Right atrium auricular region (tissue), 2 donors: Measurements from ENCODE around the gene SFSWAP. TPM values are rescaled to one million over a fixed set of nuclear protein-coding genes. Genes with fewer than 3 reads are reported as not detected.

Source experiments
- DNase-seq: peaks from one replicate; pipeline ENCODE4 v3.0.0-alpha.2; 2019; ENCODE audit warnings: low spot score
- H3K27ac ChIP-seq, 2 donors: fragments of 200-600 bp; sonication (generic); 1 replicate in 1 of 2; 2 replicates in 1 of 2; pipeline ENCODE4 v1.5.1; 2016 to 2019
- H3K27me3 ChIP-seq, 2 donors: fragments of 200-600 bp; sonication (generic); one replicate each; pipeline versions ENCODE4 v1.5.1 to v1.6.0; 2017 to 2019
- H3K36me3 ChIP-seq: fragments of 200-600 bp; sonication (generic); one replicate; pipeline ENCODE4 v1.5.1; 2016
- H3K4me1 ChIP-seq, 2 donors: fragments of 200-600 bp; sonication (generic); one replicate each; pipeline versions ENCODE4 v1.5.1 to v1.6.0; 2017 to 2019
- H3K4me3 ChIP-seq, 2 donors: fragments of 200-600 bp; sonication (generic); 1 replicate in 1 of 2; 2 replicates in 1 of 2; pipeline ENCODE4 v1.5.1; 2017 to 2019; ENCODE audit warnings: mild to moderate bottlenecking in 1 of 2, moderate library complexity in 1 of 2
- H3K9me3 ChIP-seq, 2 donors: fragments of 200-600 bp; sonication (generic); one replicate each; pipeline ENCODE4 v1.5.1; 2019
- CTCF ChIP-seq, 2 donors: fragments of 200-600 bp; sonication (generic); IDR thresholded peaks; one replicate each; pipeline ENCODE4 v1.5.1; 2019; ENCODE audit warnings: antibody characterized with exemption in 2 of 2
- total RNA-seq, 2 donors: library from RNA; depleted of rRNA; stranded (reverse); fragments of >200 nt; gene quantifications; one replicate each; pipeline ENCODE4 v1.1.0, GENCODE V29; 2016

The SFSWAP gene
- total RNA-seq, 2 donors from 2014 or later: 11.4 to 12.3 TPM

GRCh38 chr12:131784909-131785762 lies 74.2 kb downstream of the SFSWAP start:
- Histone ChIP-seq H3K27ac (no peak overlapping the region), H3K9me3 (no peaks in the 10 kb centered on the region), H3K4me3 (no peak overlapping the region), H3K27me3 (no peaks in the 10 kb centered on the region), H3K4me1 (no peaks in the 10 kb centered on the region), H3K36me3 (peaks cover 67% of the 10 kb centered on the region)
- no peak for TF ChIP-seq CTCF (IDR thresholded peaks at IDR 0.05)
- DNase-seq: no peak

- no peak for TF ChIP-seq CTCF (IDR thresholded peaks at IDR 0.05)
- no peak for DNase-seq
- Histone ChIP-seq H3K4me3 (no peak overlapping the region), H3K4me1 (no peaks in the 10 kb centered on the region), H3K27ac (no peak overlapping the region), H3K27me3 (no peaks in the 10 kb centered on the region), H3K36me3 (peaks cover 67% of the 10 kb centered on the region), H3K9me3 (no peaks in the 10 kb centered on the region)
Observed at GRCh38 chr12:131785763-131786330, 75.0 kb downstream of the SFSWAP start.

- no peak for DNase-seq
- no peaks in the 10 kb centered on the region for H3K9me3 ChIP-seq
- no peaks in the 10 kb centered on the region for H3K27me3 ChIP-seq
- H3K27ac ChIP-seq: no peak overlapping the region
- no peak overlapping the region for H3K4me3 ChIP-seq
- H3K4me1 ChIP-seq: no peaks in the 10 kb centered on the region
- peaks cover 65% of the 10 kb centered on the region for H3K36me3 ChIP-seq
- no peak for TF ChIP-seq CTCF (IDR thresholded peaks at IDR 0.05)
Observed at GRCh38 chr12:131786331-131786730, 75.4 kb downstream of the SFSWAP start.

- H3K27me3 ChIP-seq: no peaks in the 10 kb centered on the region
- no peaks in the 10 kb centered on the region for H3K9me3 ChIP-seq
- DNase-seq: no peak
- H3K4me1 ChIP-seq: no peaks in the 10 kb centered on the region
- peaks cover 61% of the 10 kb centered on the region for H3K36me3 ChIP-seq
- H3K27ac ChIP-seq: no peak overlapping the region
- TF ChIP-seq CTCF (IDR thresholded peaks at IDR 0.05): no peak
- H3K4me3 ChIP-seq: no peak overlapping the region
Observed at GRCh38 chr12:131787143-131787660, 76.3 kb downstream of the SFSWAP start.

GRCh38 chr12:131788070-131788469 lies 77.2 kb downstream of the SFSWAP start:
- peaks cover 63% of the 10 kb centered on the region for H3K36me3 ChIP-seq
- H3K4me1 ChIP-seq: no peaks in the 10 kb centered on the region
- H3K9me3 ChIP-seq: no peaks in the 10 kb centered on the region
- H3K27me3 ChIP-seq: no peaks in the 10 kb centered on the region
- no peak for DNase-seq
- TF ChIP-seq CTCF (IDR thresholded peaks at IDR 0.05): no peak
- no peak overlapping the region for H3K4me3 ChIP-seq
- no peak overlapping the region for H3K27ac ChIP-seq
